HepG2 (cell line): ENCODE data around the gene C10orf120. TPM values are rescaled to one million over a fixed set of nuclear protein-coding genes. Genes with fewer than 3 reads are reported as not detected.

Source experiments
- ATAC-seq: fragments of 200-7000 bp; cut with Tn5 transposase; 3 replicates; pipeline ENCODE4 v1.9.1; 2020; ENCODE audit warnings: mild to moderate bottlenecking, moderate library complexity
- BruUV-seq: library from RNA; stranded (reverse); fragments of 400-500 nt; replicated peaks from 2 replicates; lab custom pipeline; 2021; lab: Mats Ljungman, UMichigan
- CTCF ChIA-PET: fragments of 300-600 bp; formaldehyde crosslinking; extraction: SDS; loops from one replicate; lab custom pipeline; 2021; ENCODE audit warnings: low total read pairs, inconsistent platforms, low intra/inter-chr PET ratio; lab: Yijun Ruan, JAX
- POLR2A ChIA-PET: fragments of 350-600 bp; sonication (Branson Sonifier 250); formaldehyde crosslinking; loops from one replicate; lab custom pipeline; 2020; ENCODE audit warnings: antibody characterized with exemption, inconsistent platforms; lab: Yijun Ruan, JAX
- DNase-seq: peaks from one replicate; pipeline ENCODE4 v3.0.0-alpha.2; 2015; ENCODE audit warnings: low spot score
- FAIRE-seq: peaks from 3 replicates; lab custom pipeline; 2011; peaks lifted over from hg19 to GRCh38; lab: Jason Lieb, UNC
- H2AFZ ChIP-seq: one replicate; pipeline ENCODE4 v1.6.1; 2011; ENCODE audit warnings: low read length, inconsistent platforms
- H3K27ac ChIP-seq: fragments of 300-600 bp; 3 replicates; pipeline ENCODE4 v1.8.0; 2011; ENCODE audit warnings: mixed run types, mild to moderate bottlenecking, mixed read lengths, low read length, inconsistent platforms; ENCODE audit not compliant: insufficient read depth; ENCODE audit errors: extremely low read length
- H3K27me3 ChIP-seq, 2 experiments: fragments of 200-600 bp in 1 of 2; 2 replicates in 1 of 2; 3 replicates in 1 of 2; pipeline versions ENCODE4 v1.6.0 to v1.8.0; 2011; ENCODE audit warnings: low read length in 2 of 2, mild to moderate bottlenecking in 2 of 2, moderate library complexity in 2 of 2, inconsistent platforms in 1 of 2; ENCODE audit not compliant: insufficient read depth in 2 of 2, control insufficient read depth in 1 of 2
- H3K36me3 ChIP-seq, 2 experiments: fragments of 200-600 bp in 1 of 2; replicated peaks in 1 of 2; 2 replicates in 1 of 2; 3 replicates in 1 of 2; pipeline versions ENCODE4 v1.5.1 to v1.8.0; 2011; ENCODE audit warnings: low read length in 2 of 2, inconsistent platforms in 1 of 2; ENCODE audit not compliant: insufficient read depth in 2 of 2, control insufficient read depth in 1 of 2
- H3K4me1 ChIP-seq: 2 replicates; pipeline ENCODE4 v1.5.1; 2012; ENCODE audit warnings: low read length, inconsistent platforms; ENCODE audit not compliant: insufficient read depth
- H3K4me2 ChIP-seq: 2 replicates; pipeline ENCODE4 v1.6.0; 2011; ENCODE audit warnings: low read depth, low read length, inconsistent platforms
- H3K4me3 ChIP-seq, 3 experiments: fragments of 200-600 bp in 1 of 3; sonication (generic), shearing (Covaris generic) in 1 of 3; replicated peaks in 1 of 3; 2 replicates each; pipeline ENCODE4 v1.5.1; 2011 to 2016; ENCODE audit warnings: low read length in 3 of 3, inconsistent platforms in 2 of 3, low read depth in 2 of 3, mild to moderate bottlenecking in 2 of 3, control low read depth in 1 of 3, mixed read lengths in 1 of 3; ENCODE audit not compliant: insufficient read depth in 1 of 3
- H3K79me2 ChIP-seq: one replicate; pipeline ENCODE4 v1.6.1; 2011; ENCODE audit warnings: low read length, inconsistent platforms; ENCODE audit not compliant: insufficient read depth
- H3K9ac ChIP-seq: 2 replicates; pipeline ENCODE4 v1.6.0; 2011; ENCODE audit warnings: mild to moderate bottlenecking, low read depth, low read length, inconsistent platforms; ENCODE audit not compliant: insufficient read depth
- H3K9me3 ChIP-seq: 2 replicates; pipeline ENCODE4 v1.5.1; 2012; ENCODE audit warnings: mild to moderate bottlenecking, low read length
- H4K20me1 ChIP-seq: 2 replicates; pipeline ENCODE4 v1.6.0; 2011; ENCODE audit warnings: inconsistent platforms, mild to moderate bottlenecking, low read length, moderate library complexity; ENCODE audit not compliant: insufficient read depth
- AGO1 ChIP-seq: fragments of 200-400 bp; formaldehyde crosslinking; IDR thresholded peaks from 2 replicates; pipeline ENCODE4 v1.6.1; 2017; ENCODE audit warnings: mild to moderate bottlenecking, low read depth, low read length, moderate library complexity; ENCODE audit not compliant: poor library complexity, severe bottlenecking
- BRD4 ChIP-seq: sonication (generic); formaldehyde crosslinking; IDR thresholded peaks from 2 replicates; pipeline ENCODE4 v1.4.0; 2020; ENCODE audit warnings: missing genetic modification reagents
- POLR2AphosphoS2 ChIP-seq: IDR thresholded peaks from 2 replicates; pipeline ENCODE4 v1.6.1; 2011; ENCODE audit warnings: low read depth, low read length, improper control_type of control experiment
- ZKSCAN5 ChIP-seq: sonication (generic); formaldehyde crosslinking; IDR thresholded peaks from 2 replicates; pipeline ENCODE4 v1.5.1; 2020; ENCODE audit warnings: mild to moderate bottlenecking, missing genetic modification reagents
- WGBS: methylation state at CpG from one replicate; pipeline ENCODE4 v1.1.6; 2017; ENCODE audit warnings: low lambda C conversion rate; 5-methylcytosine and 5-hydroxymethylcytosine counted together
- in situ Hi-C: cut with HindIII; loops from 2 replicates; pipeline ENCODE4 v1.10.0; 2017; ENCODE audit warnings: low pct_unique_long_range_greater_than_20kb; ENCODE audit not compliant: extremely low pct_ligation_motif_present
- intact Hi-C: fragments of 100-400 bp; cut with micrococcal nuclease; formaldehyde crosslinking; loops from one replicate; pipeline ENCODE4 v1.10.0; 2022; ENCODE audit not compliant: unreplicated experiment
- polyA plus RNA-seq, 8 experiments: library from polyadenylated mRNA; depleted of rRNA in 3 of 8; stranded (reverse) in 7 of 8; unstranded in 1 of 8; fragments of >200 nt; fragmentation: Illumina TruSeq in 4 of 8; extraction: Trizol in 4 of 8; gene quantifications; 2 replicates each; pipeline versions ENCODE4 v1.2.1 to v1.2.3, GENCODE V29; 2011 to 2016; ENCODE audit warnings: low read depth in 4 of 8, missing spikeins in 1 of 8, mixed read lengths in 1 of 8; ENCODE audit not compliant: insufficient read depth in 1 of 8
- total RNA-seq, 5 experiments: library from RNA; depleted of rRNA; stranded (reverse); fragments of >200 nt; fragmentation: Illumina TruSeq; extraction: Trizol; gene quantifications; 2 replicates each; pipeline ENCODE4 v1.2.3, GENCODE V29; 2016; ENCODE audit warnings: low read depth in 1 of 5
- TF ChIP-seq, protein P1 (sequence below): sonication (generic); formaldehyde crosslinking; IDR thresholded peaks from 2 replicates; pipeline ENCODE4 v1.4.0; 2020; ENCODE audit warnings: missing genetic modification reagents

C10orf120 gene
- total and polyA plus RNA-seq, 2 of the 13 experiments (the other 11 are each of a cell fraction or from before 2014, with no cell fraction given): not detected

DNA sequence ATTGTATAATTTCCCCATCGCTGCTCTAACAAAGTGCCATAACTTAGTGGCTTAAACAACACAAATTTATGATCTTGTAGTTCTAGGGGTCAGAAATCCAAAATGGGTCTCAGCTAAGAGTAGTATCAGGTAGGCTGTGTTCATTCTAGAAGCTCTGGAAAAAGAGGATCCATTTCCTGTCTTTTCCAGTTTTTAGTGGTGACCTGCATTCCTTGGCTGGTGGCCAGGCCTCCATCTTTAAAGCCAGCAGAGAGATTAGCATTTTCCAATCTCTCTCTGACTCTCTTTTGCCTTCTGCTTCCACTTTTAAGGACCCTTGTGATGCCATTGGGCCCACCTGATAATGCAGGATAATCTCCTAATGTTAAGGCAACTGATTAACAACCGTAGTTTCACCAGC lies 41.0 kb upstream of the C10orf120 start:
- FAIRE-seq (no peak), ATAC-seq (no peak), DNase-seq (no peak)
- Histone ChIP-seq H3K4me2 (no peak overlapping the region), H3K4me3 (no peak overlapping the region), H2AFZ (no peak overlapping the region), H3K9me3 (no peaks in the 10 kb centered on the region), H3K9ac (no peak overlapping the region), H4K20me1 (no peaks in the 10 kb centered on the region), H3K36me3 (no peaks in the 10 kb centered on the region), H3K27ac (no peak overlapping the region), H3K79me2 (no peaks in the 10 kb centered on the region), H3K4me1 (no peaks in the 10 kb centered on the region), H3K27me3 (peaks cover 0 to 12% of the 10 kb centered on the region in 2 experiments; a peak in 3 of 5 replicates)
- TF ChIP-seq, protein P1, sequence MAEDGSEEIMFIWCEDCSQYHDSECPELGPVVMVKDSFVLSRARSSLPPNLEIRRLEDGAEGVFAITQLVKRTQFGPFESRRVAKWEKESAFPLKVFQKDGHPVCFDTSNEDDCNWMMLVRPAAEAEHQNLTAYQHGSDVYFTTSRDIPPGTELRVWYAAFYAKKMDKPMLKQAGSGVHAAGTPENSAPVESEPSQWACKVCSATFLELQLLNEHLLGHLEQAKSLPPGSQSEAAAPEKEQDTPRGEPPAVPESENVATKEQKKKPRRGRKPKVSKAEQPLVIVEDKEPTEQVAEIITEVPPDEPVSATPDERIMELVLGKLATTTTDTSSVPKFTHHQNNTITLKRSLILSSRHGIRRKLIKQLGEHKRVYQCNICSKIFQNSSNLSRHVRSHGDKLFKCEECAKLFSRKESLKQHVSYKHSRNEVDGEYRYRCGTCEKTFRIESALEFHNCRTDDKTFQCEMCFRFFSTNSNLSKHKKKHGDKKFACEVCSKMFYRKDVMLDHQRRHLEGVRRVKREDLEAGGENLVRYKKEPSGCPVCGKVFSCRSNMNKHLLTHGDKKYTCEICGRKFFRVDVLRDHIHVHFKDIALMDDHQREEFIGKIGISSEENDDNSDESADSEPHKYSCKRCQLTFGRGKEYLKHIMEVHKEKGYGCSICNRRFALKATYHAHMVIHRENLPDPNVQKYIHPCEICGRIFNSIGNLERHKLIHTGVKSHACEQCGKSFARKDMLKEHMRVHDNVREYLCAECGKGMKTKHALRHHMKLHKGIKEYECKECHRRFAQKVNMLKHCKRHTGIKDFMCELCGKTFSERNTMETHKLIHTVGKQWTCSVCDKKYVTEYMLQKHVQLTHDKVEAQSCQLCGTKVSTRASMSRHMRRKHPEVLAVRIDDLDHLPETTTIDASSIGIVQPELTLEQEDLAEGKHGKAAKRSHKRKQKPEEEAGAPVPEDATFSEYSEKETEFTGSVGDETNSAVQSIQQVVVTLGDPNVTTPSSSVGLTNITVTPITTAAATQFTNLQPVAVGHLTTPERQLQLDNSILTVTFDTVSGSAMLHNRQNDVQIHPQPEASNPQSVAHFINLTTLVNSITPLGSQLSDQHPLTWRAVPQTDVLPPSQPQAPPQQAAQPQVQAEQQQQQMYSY (CRISPR knock-in tag): peak; percentile 68; the same call in 1 of the 2 replicates
- no peak for TF ChIP-seq BRD4
- no peak for TF ChIP-seq ZKSCAN5 (CRISPR knock-in tag)
- TF ChIP-seq AGO1: no peak
- no peak for TF ChIP-seq POLR2AphosphoS2
- POLR2A ChIA-PET: no interaction called here
- CTCF ChIA-PET: no interaction called here
- in situ Hi-C loops (no loop called here), intact Hi-C loops (no loop called here)
- no TSS peak for BruUV-seq
- WGBS: 2% methylated on average over 2 of the region's 2 CpGs
